Smooth muscle cell (in vitro differentiated cells): ENCODE measurements around the gene C9orf50. TPM values are rescaled to one million over a fixed set of nuclear protein-coding genes. Genes with fewer than 3 reads are reported as not detected.

Source experiments
- DNase-seq: peaks from one replicate; lab custom pipeline; 2025; ENCODE audit not compliant: unreplicated experiment; lab: John Stamatoyannopoulos, UW
- H2AFZ ChIP-seq: fragments of 200-600 bp; sonication (generic); 2 replicates; pipeline ENCODE4 v1.6.0; 2016; ENCODE audit warnings: antibody characterized with exemption, low read depth, mild to moderate bottlenecking
- H3F3A ChIP-seq: fragments of 200-600 bp; sonication (generic); 2 replicates; pipeline ENCODE4 v1.6.0; 2017; ENCODE audit warnings: antibody characterized with exemption, low read depth
- H3K27ac ChIP-seq: fragments of 200-600 bp; sonication (generic); 2 replicates; pipeline ENCODE4 v1.5.1; 2016; ENCODE audit warnings: low read depth, mild to moderate bottlenecking
- H3K27me3 ChIP-seq: fragments of 200-600 bp; sonication (generic); 2 replicates; pipeline ENCODE4 v1.6.1; 2016; ENCODE audit warnings: low read depth, mild to moderate bottlenecking
- H3K36me3 ChIP-seq: fragments of 200-600 bp; sonication (generic); 2 replicates; pipeline ENCODE4 v1.5.1; 2016; ENCODE audit warnings: low read depth
- H3K4me1 ChIP-seq: fragments of 200-600 bp; sonication (generic); 2 replicates; pipeline ENCODE4 v1.5.1; 2016; ENCODE audit warnings: low read depth
- H3K4me2 ChIP-seq: fragments of 200-600 bp; sonication (generic); 2 replicates; pipeline ENCODE4 v1.6.0; 2016; ENCODE audit warnings: mild to moderate bottlenecking
- H3K4me3 ChIP-seq: fragments of 200-600 bp; sonication (generic); 2 replicates; pipeline ENCODE4 v1.5.1; 2016; ENCODE audit warnings: mild to moderate bottlenecking
- H3K79me2 ChIP-seq: fragments of 200-600 bp; sonication (generic); 2 replicates; pipeline ENCODE4 v1.6.0; 2016; ENCODE audit warnings: low read depth, mild to moderate bottlenecking
- H3K9ac ChIP-seq: fragments of 200-600 bp; sonication (generic); 2 replicates; pipeline ENCODE4 v1.6.0; 2016; ENCODE audit warnings: low read depth
- H3K9me3 ChIP-seq: fragments of 200-600 bp; sonication (generic); replicated peaks from 2 replicates; pipeline ENCODE4 v1.5.1; 2016; ENCODE audit warnings: low read depth
- H4K20me1 ChIP-seq: fragments of 200-600 bp; sonication (generic); 2 replicates; pipeline ENCODE4 v1.6.0; 2016; ENCODE audit warnings: low read depth
- WGBS: methylation state at CpG from one replicate; pipeline ENCODE4 v1.1.7; 2016; ENCODE audit warnings: low lambda C conversion rate; 5-methylcytosine and 5-hydroxymethylcytosine counted together
- polyA plus RNA-seq: library from polyadenylated mRNA; unstranded; fragments of >200 nt; fragmentation: Nextera tagmentation; extraction: Ambion mirVana; gene quantifications from 2 replicates; pipeline ENCODE4 v1.2.1, GENCODE V29; 2016
- total RNA-seq: library from RNA; depleted of rRNA; stranded (reverse); fragments of >200 nt; gene quantifications from 2 replicates; pipeline ENCODE4 v1.2.3, GENCODE V29; 2014
- TF ChIP-seq, protein P1 (sequence below): fragments of 200-600 bp; sonication (generic); IDR thresholded peaks from 2 replicates; pipeline ENCODE4 v1.5.1; 2017; ENCODE audit warnings: borderline replicate concordance, mild to moderate bottlenecking, antibody characterized with exemption; ENCODE audit not compliant: insufficient read depth, poor library complexity, severe bottlenecking

The C9orf50 gene
- total and polyA plus RNA-seq, 2 experiments from 2014 or later, result 0.59 TPM; not detected in 1

DNA sequence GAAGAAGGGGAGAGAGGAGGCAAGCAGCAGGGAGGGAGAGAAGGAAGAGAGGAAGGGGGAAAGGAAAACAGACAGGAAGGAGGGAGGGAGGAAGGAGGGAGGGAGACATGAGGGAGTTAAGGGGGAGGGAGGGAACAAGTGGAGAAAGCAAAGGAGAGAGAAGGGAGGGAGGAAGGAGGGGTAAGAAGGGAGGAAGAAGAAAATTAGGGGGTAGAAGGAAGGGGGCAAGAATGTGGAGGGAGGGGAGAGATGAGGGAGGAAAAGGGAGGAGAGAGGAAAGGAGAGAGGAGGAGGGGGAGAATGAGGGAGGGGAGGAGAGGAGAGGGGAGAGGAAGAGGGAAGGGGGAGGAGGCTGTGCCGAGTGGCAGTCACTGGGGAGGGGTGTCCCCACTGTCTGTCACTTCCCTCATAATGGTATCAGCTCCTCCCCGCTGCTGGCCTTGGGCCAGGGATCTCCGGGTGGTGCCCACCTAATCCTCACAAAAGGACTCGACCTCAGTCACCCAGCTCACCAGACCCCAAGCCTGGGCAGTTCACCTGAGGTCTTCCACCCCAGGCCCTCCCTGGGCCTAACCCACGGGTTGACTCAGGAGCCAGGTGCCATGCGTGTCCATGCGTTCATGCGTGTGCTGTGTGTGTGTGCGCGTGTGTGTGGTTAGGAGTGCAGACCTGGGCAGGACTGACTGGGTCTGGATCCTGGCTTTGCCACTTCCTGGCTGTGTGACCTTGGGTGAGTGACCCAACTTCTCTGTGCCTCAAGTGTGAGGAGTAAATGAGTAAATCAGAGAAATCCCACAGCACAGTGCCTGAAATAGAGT lies 18.1 kb downstream of the C9orf50 start:
- no peaks in the 10 kb centered on the region for H4K20me1 ChIP-seq
- TF ChIP-seq, protein P1, sequence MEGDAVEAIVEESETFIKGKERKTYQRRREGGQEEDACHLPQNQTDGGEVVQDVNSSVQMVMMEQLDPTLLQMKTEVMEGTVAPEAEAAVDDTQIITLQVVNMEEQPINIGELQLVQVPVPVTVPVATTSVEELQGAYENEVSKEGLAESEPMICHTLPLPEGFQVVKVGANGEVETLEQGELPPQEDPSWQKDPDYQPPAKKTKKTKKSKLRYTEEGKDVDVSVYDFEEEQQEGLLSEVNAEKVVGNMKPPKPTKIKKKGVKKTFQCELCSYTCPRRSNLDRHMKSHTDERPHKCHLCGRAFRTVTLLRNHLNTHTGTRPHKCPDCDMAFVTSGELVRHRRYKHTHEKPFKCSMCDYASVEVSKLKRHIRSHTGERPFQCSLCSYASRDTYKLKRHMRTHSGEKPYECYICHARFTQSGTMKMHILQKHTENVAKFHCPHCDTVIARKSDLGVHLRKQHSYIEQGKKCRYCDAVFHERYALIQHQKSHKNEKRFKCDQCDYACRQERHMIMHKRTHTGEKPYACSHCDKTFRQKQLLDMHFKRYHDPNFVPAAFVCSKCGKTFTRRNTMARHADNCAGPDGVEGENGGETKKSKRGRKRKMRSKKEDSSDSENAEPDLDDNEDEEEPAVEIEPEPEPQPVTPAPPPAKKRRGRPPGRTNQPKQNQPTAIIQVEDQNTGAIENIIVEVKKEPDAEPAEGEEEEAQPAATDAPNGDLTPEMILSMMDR, result no peak
- H3K79me2 ChIP-seq, result no peaks in the 10 kb centered on the region
- no peak for DNase-seq
- peaks cover 33% of the 10 kb centered on the region for H3F3A ChIP-seq
- no peak overlapping the region for H3K4me2 ChIP-seq
- no peaks in the 10 kb centered on the region for H3K27me3 ChIP-seq
- H3K4me3 ChIP-seq, result no peak overlapping the region
- no peaks in the 10 kb centered on the region for H3K36me3 ChIP-seq
- no peaks in the 10 kb centered on the region for H3K9me3 ChIP-seq
- H3K9ac ChIP-seq, result no peak overlapping the region
- 73% methylated on average over 10 of the region's 10 CpGs for WGBS
- H2AFZ ChIP-seq, result no peak overlapping the region
- peaks cover 11% of the 10 kb centered on the region for H3K4me1 ChIP-seq
- H3K27ac ChIP-seq, result no peak overlapping the region

DNA sequence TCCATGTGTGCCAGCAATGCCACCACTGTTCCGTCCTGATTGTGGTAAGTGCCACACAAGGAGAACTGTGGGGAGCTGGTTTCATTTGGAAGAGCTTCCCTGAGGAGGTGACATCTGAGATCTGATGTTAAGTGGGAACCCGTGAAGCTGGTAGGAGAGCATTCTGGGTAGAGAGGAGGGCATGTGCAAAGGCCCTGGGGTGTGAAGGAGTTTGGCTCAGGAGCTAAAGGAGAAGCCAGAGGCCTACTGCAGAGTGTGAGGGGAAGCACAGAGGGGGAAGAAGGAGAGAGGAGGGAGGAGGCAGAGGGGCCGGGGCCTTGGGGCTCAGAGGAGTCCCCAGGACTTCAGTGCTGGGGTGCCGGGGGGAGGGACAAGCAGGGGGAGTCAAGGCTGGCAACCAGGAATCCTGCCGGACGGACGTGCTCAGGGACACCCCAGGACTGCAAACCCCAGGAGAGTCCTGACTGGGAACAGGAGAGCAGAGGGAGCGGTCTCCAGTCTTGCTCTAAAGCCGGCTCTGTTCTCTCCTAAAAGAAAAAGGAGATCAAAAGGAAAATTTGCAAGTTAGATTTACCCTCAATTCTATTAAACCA lies 19.7 kb downstream of the C9orf50 start:
- H3K36me3 ChIP-seq, result no peaks in the 10 kb centered on the region
- WGBS, result 89% methylated on average over 7 of the region's 9 CpGs
- peaks cover 22% of the 10 kb centered on the region for H3F3A ChIP-seq

DNA sequence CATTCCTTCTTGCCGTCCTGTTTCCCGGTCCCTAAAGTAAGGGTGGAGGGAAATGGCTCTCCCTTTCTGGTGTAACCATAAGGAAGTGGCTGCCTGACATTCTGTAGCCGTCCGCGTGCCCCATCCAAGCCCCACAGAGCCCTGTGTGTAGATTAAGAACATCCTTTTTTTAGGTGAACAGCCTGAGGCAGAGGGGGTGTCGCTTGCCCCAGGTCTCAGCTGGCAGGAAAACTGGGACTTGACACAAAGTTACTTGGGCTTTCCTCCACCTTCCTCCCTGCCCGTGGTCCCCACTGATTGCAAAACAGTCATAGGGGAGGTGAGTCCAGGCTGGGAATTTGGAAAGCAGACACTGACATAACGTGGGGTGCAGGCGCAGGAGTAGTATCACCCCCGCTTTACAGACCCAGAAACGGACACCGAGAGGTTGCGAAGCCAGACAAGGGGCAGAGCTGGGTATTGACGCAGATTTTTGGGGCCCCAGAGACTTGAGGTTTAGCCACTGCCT lies 22.8 kb downstream of the C9orf50 start:
- no peaks in the 10 kb centered on the region for H3K79me2 ChIP-seq
- H3F3A ChIP-seq, result peaks cover 14% of the 10 kb centered on the region
- WGBS, result 56% methylated on average over 14 of the region's 14 CpGs
- H3K4me1 ChIP-seq, result peaks cover 19% of the 10 kb centered on the region
- no peaks in the 10 kb centered on the region for H3K36me3 ChIP-seq
- no peaks in the 10 kb centered on the region for H3K27me3 ChIP-seq
- peak overlapping the region; percentile 43 for H3K9ac ChIP-seq
- H3K4me3 ChIP-seq, result peak overlapping the region; percentile 45
- DNase-seq, result no peak
- peak overlapping the region; percentile 56 for H3K27ac ChIP-seq
- H3K4me2 ChIP-seq, result peak overlapping the region; percentile 79
- TF ChIP-seq, protein P1, result no peak
- H2AFZ ChIP-seq, result peak overlapping the region; percentile 39
- no peaks in the 10 kb centered on the region for H4K20me1 ChIP-seq
- H3K9me3 ChIP-seq, result no peaks in the 10 kb centered on the region

More for the DNA sequence above, 19.7 kb downstream of the C9orf50 start:
- no peaks in the 10 kb centered on the region for H3K27me3 ChIP-seq
- H3K9me3 ChIP-seq, result no peaks in the 10 kb centered on the region
- no peaks in the 10 kb centered on the region for H4K20me1 ChIP-seq
- no peak overlapping the region for H3K9ac ChIP-seq
- H2AFZ ChIP-seq, result no peak overlapping the region
- no peak overlapping the region for H3K27ac ChIP-seq
- no peak overlapping the region for H3K4me2 ChIP-seq
- no peak for DNase-seq
- no peak overlapping the region for H3K4me3 ChIP-seq
- TF ChIP-seq, protein P1, result no peak
- no peaks in the 10 kb centered on the region for H3K79me2 ChIP-seq
- H3K4me1 ChIP-seq, result peaks cover 16% of the 10 kb centered on the region
